NCI-H146 treated with DMSO at 0.1 percent for 48 hours (cell line): Measurements from ENCODE around the gene SIX5.
"Not testable (repeated sequence)": the region's sequence is repeated elsewhere in the genome, so short reads cannot be mapped to it uniquely, and the experiment has no call there.

Experiments used
- DNase-seq: peaks from one replicate; lab custom pipeline; 2025; ENCODE audit not compliant: unreplicated experiment; lab: John Stamatoyannopoulos, UW

SIX5 gene

DNA sequence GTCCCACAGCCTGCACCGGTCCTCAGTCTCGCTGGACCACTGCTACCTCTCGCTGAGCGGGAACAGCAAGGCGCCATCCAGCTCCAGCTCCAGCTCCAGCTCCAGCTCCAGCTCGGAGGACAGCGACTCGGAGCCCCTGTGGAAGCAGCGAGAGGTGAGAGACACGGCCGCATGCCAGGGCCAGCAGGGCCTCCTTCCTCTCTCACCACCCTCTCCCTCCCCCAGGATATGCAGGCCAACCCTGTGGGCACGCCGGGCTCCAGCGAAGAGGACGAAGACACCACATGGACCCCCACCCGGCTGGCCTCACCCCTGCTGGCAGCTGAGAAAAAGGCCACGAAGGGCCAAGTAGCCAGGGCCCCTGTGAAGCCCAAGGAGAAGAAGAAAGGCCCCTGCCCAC is 7.3 kb downstream of the SIX5 start:
- DNase-seq: no peak

- DNase-seq: no peak
Observed at GRCh38 chr19:45758921-45759320, 10.1 kb downstream of the SIX5 start.

DNA sequence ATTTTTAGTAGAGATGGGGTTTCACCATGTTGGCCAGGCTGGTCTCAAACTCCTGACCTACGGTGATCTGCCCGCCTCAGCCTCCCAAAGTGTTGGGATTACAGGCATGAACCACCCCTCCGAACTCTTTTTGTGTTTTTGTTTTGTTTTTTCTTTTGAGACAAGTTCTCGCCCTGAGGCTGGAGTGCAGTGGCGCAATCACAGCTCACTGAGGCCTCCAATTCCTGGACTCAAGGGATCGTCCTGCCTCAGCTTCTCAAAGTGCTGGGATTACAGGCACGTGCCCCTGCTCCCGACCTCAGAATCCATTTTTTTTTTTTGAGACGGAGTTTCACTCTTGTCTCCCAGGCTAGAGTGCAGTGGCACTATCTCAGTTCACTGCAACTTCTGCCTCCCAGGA is 11.4 kb downstream of the SIX5 start:
- no peak for DNase-seq

DNA sequence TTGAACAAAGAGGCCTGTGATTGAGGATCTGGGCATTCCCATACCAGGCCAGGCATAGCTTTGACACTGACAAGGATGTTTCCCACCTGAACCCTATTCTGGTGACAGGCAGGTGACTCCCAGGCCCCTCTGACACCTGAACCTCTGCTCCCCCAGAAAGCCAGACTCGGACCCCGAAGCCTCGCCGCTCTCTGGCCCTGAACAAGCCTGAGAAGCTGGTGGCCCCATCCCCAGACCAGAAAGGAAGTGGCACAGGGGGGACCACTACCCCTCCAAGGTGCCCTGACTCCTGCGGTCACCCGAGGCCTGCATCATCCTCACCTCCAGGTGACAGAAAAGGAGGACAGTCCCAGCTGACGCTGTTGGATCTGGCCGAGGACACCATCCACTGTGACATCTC is 14.7 kb downstream of the SIX5 start:
- no peak for DNase-seq

- no peak for DNase-seq
Observed at GRCh38 chr19:45753548-45753947, 15.5 kb downstream of the SIX5 start.

DNA sequence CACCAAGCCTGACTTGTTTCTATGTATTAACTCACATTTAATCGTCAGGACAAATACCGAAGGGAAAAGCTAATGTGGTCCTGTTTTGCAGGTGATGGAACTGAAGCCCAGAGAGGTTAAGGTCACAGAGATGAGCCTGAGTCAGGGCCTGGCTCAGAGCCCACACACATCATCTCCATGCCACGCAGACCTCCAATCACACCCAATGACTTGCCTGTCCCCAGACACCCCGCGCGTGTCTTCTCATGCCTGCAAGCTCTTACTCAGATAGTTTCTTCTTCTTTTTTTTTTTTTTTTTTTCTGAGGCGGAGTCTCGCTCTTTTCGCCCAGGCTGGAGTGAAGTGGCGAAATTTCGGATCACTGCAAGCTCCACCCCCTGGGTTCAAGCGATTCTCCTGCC is 16.4 kb downstream of the SIX5 start:
- no peak for DNase-seq

- DNase-seq: not testable (repeated sequence)
Observed at GRCh38 chr19:45751483-45751882, 17.6 kb downstream of the SIX5 start.

DNA sequence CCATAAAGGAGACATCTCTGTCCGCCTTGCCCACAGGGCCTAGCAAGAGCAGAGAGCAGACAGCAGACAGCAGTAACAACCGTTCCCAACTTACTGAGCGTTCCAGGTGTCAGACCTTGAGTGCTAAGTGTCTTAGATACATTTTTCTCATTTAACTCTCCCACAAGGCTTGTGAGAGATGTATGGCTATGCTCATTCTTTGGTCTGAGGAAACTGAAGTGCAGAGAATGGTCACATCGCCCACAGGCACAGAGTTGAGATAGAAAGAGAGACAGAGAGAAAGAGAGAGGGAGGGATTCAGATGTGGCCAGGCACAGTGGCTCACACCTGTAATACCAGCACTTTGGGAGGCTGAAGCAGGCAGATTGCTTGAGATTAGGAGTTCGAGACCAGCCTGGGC is 21.5 kb downstream of the SIX5 start:
- no peak for DNase-seq

- DNase-seq: no peak
Observed at GRCh38 chr19:45746866-45747265, 22.2 kb downstream of the SIX5 start.

- DNase-seq: no peak
Observed at GRCh38 chr19:45745606-45746005, 23.4 kb downstream of the SIX5 start.

GRCh38 chr19:45742969-45743368 is 26.1 kb downstream of the SIX5 start:
- no peak for DNase-seq

DNA sequence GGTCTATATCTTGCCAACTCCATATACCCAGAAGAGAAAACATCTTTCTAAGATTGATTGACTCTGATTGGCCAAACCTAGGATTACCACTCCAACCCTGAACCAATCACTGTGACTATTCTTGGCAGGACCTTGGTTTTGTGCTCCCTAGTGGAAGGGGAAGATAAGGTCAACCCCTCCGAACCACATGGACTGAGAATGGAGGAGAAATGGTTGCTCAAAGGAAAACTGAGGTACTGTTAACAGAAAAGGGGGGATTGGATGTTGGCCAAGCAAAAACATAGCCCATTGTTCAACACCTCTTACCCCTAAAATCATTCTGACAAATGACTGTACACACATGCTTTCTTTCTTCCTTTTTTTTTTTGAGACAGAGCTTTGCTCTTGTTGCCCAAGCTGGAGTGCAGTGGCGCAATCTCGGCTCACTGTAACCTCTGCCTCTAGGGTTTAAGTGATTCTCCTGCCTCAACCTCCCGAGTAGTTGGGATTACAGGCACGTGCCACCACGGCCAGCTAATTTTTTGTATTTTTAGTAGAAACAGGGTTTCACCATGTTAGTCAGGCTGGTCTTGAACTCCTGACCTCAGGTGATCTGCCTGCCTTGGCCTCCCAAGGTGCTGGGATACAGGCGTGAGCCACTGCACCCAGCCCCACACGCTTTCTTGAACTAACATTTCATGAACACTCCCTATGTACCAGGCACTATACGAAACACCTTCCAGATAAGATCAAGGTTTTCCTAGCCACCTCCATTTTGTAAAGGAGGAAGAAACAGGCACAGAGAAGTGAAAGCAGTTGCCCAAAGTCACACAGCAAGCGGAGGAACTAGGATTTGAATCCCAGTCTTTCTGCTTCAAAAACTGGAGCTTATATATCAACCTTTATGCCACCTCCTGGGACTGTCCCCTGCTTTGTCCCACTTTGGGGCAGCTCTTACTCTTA is 29.3 kb downstream of the SIX5 start:
- no peak for DNase-seq

DNA sequence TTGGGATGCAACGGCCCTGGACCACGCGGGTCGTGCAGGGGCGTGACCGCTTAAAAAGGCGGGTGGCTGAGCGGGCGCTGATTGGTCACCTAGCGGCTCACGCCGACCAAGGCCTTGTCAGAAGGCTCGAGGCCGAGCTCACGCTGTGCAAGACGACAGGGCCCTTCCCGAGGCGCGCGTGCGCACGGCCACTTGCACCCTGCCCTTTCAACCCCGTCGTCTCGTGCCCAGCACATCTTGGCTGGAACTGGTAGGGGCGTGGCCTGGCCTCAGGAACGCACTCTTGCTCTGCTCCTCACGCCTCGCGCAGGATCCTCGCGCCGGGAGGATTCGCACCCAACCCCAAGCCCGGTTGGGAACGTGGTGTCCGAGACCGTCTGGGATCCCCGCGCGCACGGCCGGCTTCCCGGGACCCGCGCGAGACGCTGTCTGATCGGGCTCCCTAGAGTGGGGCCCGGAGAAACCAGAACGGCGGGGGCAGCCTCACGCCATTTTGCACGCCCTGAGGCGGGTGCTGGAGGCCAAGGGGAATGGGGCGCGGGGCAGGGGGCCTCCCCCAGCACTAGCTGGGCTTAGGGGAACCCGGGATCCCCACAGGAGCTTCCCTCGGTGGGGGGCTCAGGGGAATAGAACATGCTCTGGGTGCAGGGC is 35.8 kb downstream of the SIX5 start, which contains the start of gene MEIOSIN:
MEIOSIN (plus strand) TSS at position 280 of the 651 bp plus-strand sequence. CDS start 1,938 bp downstream, outside the sequence.
- DNase-seq: no peak

GRCh38 chr19:45730368-45731288 is 38.4 kb downstream of the SIX5 start, which contains the start of gene FBXO46:
Gene FBXO46, minus strand, starts transcription at chr19:45730896. Its CDS starts 17,401 bp downstream, at chr19:45713495.
- DNase-seq: peak; percentile 99

GRCh38 chr19:45729800-45730290 is 39.2 kb downstream of the SIX5 start:
- DNase-seq: no peak

GRCh38 chr19:45728683-45729082 is 40.4 kb downstream of the SIX5 start:
- DNase-seq: not testable (repeated sequence)

DNA sequence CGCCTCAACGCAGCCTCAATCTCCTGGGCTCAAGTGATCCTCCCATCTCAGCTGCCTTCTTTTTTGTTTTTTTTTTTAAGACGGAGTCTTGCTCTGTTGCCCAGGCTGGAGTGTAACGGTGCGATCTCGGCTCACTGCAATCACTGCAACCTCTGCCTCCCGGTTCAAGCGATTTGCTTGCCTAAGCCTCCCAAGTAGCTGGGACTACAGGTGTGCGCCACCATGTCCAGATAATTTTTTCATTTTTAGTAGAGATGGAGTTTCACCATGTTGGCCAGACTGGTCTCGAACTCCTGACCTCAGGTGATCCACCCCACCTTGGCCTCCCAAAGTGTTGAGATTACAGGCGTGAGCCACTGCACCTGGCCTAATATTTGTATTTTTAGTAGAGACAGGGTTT is 49.0 kb downstream of the SIX5 start:
- not testable (repeated sequence) for DNase-seq

GRCh38 chr19:45717983-45718650 is 50.9 kb downstream of the SIX5 start:
- DNase-seq: no peak

DNA sequence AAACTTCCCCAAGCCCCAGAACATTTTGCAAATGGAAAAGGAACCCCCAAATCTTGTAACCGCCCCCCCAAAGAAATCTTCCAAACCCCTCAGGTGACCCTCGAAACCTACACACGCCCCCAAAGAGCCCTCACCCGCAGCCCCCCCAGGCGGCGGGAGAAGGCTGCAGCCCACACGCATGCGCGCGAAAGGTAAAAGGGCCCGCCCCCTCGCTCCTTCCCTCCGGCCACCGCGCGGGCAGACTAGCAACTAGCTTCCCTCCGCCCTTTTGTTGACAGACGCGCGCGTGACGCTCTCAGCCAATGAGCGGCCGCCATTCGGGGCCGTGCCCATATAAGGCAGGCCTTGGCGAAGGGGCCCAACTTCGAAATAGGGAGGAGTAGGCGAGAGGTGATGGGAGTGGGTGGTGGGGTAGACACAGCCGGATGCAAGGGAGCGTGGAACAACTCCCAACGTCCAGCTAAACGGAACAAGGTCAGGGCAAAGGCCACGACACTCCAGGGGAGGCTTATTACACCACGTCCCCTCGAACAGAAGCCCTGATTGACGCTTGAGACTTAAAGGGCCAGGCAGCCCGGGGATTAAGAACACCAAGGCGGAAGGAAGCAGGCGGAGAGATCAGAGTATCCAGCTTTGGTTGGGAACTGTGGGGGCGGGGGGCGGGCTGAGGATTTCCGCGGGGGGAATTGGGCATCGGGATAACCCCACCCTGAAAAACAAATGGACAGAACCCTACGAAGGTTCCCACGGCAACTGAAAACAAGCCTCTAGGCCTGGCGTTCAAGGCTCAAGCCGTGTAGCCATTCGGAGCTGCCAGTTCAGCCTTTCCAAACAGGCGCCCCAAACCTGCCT is 51.7 kb downstream of the SIX5 start:
- DNase-seq: peak; percentile 99
